Endodermal cell (in vitro differentiated cells): Measurements from ENCODE around the gene GPHA2. TPM values are rescaled to one million over a fixed set of nuclear protein-coding genes. Genes with fewer than 3 reads are reported as not detected.

Experiments used
- DNase-seq: peaks from one replicate; pipeline ENCODE4 v3.0.0-alpha.2; 2017
- H3K27ac ChIP-seq: 2 replicates; pipeline ENCODE4 v1.5.1; 2013; ENCODE audit warnings: mild to moderate bottlenecking, low read depth, low read length, moderate library complexity
- H3K27me3 ChIP-seq: 2 replicates; pipeline ENCODE4 v1.6.1; 2013; ENCODE audit warnings: mild to moderate bottlenecking, low read length, moderate library complexity; ENCODE audit not compliant: insufficient read depth, control insufficient read depth, poor library complexity, severe bottlenecking
- H3K36me3 ChIP-seq: 2 replicates; pipeline ENCODE4 v1.7.0; 2013; ENCODE audit warnings: mild to moderate bottlenecking, low read length, moderate library complexity; ENCODE audit not compliant: control insufficient read depth, insufficient read depth
- H3K4me1 ChIP-seq: one replicate; pipeline ENCODE4 v1.7.0; 2013; ENCODE audit warnings: low read length; ENCODE audit not compliant: control insufficient read depth, insufficient read depth
- H3K4me3 ChIP-seq: 2 replicates; pipeline ENCODE4 v1.5.1; 2013; ENCODE audit warnings: mild to moderate bottlenecking, low read length, moderate library complexity
- H3K9ac ChIP-seq: 2 replicates; pipeline ENCODE4 v1.6.1; 2013; ENCODE audit warnings: mild to moderate bottlenecking, low read length, moderate library complexity; ENCODE audit not compliant: poor library complexity, severe bottlenecking; ENCODE audit errors: extremely low read depth
- H3K9me3 ChIP-seq: 2 replicates; pipeline ENCODE4 v1.6.1; 2013; ENCODE audit warnings: mild to moderate bottlenecking, low read length, moderate library complexity; ENCODE audit not compliant: control insufficient read depth
- H3K27ac Mint-ChIP-seq: 2 replicates; pipeline ENCODE4 v1.8.0; 2020; ENCODE audit warnings: mixed read lengths
- H3K27me3 Mint-ChIP-seq: 2 replicates; pipeline ENCODE4 v1.8.0; 2021; ENCODE audit warnings: mild to moderate bottlenecking, mixed read lengths; ENCODE audit not compliant: insufficient read depth
- H3K36me3 Mint-ChIP-seq: 2 replicates; pipeline ENCODE4 v1.8.0; 2020; ENCODE audit warnings: low read depth, mixed read lengths
- H3K4me1 Mint-ChIP-seq: 2 replicates; pipeline ENCODE4 v1.8.0; 2020; ENCODE audit warnings: mixed read lengths
- H3K4me3 Mint-ChIP-seq: 2 replicates; pipeline ENCODE4 v1.8.0; 2020; ENCODE audit warnings: mild to moderate bottlenecking, moderate library complexity, mixed read lengths
- H3K9me3 Mint-ChIP-seq: 2 replicates; pipeline ENCODE4 v1.8.0; 2020; ENCODE audit warnings: mild to moderate bottlenecking, mixed read lengths
- WGBS, 2 experiments: methylation state at CpG; one replicate each; pipeline versions ENCODE4 v1.1.5 to v1.1.7; 2013; ENCODE audit warnings: missing lambda C conversion rate in 2 of 2, mixed read lengths in 1 of 2; ENCODE audit not compliant: insufficient coverage in 1 of 2, insufficient read length in 1 of 2; 5-methylcytosine and 5-hydroxymethylcytosine counted together
- total RNA-seq, 2 donors: library from RNA; stranded (reverse); fragmentation: NEBNext Ultra II Directional in 1 of 2; extraction: Animal tissue kit (Norgen Biotek cat#: 25700) in 1 of 2; gene quantifications; 2 replicates in 1 of 2; 3 replicates in 1 of 2; pipeline ENCODE4 v1.2.1, GENCODE V29; 2021
- TF ChIP-seq, protein P1 (sequence below): fragments of 200-600 bp; sonication (generic); conservative IDR thresholded peaks from 2 replicates; pipeline ENCODE4 v1.5.0; 2021; ENCODE audit warnings: antibody characterized with exemption, mild to moderate bottlenecking

Gene GPHA2
- total RNA-seq, 2 donors from 2014 or later: 0.77 TPM; not detected in 1

DNA sequence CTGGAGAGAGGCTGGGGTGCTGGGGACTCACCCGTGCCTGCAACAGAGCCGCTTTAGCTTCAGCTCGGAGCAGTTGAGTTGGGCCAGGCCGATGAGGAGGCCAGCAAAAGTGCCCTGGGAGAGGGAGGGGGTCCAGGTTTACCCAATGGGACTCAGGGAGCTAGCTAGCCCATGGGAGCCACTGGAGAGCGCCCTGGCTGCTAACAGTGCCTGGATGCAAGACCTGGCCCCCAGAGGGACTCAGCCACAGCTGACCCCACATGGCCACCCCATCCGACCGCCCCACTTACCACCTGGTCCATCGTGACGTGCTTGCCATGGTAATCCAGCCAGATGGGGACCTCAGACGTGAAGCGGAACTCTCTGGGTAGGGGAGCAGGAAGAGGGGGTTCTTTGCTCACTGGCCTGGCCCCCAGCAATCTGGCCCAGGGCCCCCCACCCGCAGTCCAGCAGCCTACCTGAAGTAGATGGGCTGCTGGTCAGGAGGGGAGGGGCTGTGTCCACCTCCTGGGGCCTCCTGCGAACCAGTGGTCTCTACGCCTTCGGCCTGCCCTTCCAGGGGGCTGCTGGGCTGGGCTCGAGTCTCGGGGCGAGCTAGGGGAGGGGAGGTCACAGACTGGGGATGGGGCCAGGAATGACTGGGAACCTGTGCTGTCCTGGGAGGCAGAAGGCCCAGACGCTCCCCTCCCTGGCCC is 38.2 kb downstream of the GPHA2 start:
- peaks cover 23% of the 10 kb centered on the region for H3K36me3 Mint-ChIP-seq
- H3K9me3 ChIP-seq: no peaks in the 10 kb centered on the region

DNA sequence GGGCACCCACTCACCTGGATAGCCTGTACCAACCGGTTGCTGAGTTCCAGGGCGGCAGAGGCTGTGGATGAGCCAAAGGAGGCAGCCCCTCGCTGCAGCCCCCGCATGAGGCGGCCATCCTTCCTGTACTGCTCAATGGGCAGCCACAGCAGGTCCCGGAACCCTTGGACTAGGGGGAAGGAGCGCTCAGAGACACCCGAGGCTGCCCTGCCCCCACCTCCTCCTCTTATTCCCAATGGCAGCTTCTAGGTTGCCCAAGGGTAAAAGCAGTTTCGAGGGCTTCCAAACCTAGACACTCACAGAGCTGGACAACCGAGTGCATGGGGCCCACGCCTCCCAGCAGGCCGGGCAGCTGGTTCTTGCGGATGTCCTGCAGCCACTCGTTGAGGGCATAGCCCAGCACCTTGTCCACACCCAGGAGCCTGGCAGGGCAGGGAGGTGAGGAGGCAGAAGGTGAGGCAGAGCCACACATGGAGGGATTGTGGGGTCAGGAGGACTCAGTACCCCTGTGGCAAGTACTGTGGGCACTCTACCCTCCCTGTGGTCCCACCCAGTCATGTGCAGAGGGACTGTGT is 39.2 kb downstream of the GPHA2 start:
- H3K9me3 Mint-ChIP-seq: no peaks in the 10 kb centered on the region
- H3K4me3 ChIP-seq: no peak overlapping the region
- H3K36me3 Mint-ChIP-seq: peaks cover 19% of the 10 kb centered on the region
- H3K27me3 ChIP-seq: no peaks in the 10 kb centered on the region
- no peak for DNase-seq
- no peak overlapping the region for H3K9ac ChIP-seq
- no peak overlapping the region for H3K27ac Mint-ChIP-seq
- no peaks in the 10 kb centered on the region for H3K9me3 ChIP-seq
- WGBS, 2 experiments: 90 to 96% methylated on average over 4 to 14 of the region's 14 CpGs
- H3K36me3 ChIP-seq: no peaks in the 10 kb centered on the region
- TF ChIP-seq, protein P1, sequence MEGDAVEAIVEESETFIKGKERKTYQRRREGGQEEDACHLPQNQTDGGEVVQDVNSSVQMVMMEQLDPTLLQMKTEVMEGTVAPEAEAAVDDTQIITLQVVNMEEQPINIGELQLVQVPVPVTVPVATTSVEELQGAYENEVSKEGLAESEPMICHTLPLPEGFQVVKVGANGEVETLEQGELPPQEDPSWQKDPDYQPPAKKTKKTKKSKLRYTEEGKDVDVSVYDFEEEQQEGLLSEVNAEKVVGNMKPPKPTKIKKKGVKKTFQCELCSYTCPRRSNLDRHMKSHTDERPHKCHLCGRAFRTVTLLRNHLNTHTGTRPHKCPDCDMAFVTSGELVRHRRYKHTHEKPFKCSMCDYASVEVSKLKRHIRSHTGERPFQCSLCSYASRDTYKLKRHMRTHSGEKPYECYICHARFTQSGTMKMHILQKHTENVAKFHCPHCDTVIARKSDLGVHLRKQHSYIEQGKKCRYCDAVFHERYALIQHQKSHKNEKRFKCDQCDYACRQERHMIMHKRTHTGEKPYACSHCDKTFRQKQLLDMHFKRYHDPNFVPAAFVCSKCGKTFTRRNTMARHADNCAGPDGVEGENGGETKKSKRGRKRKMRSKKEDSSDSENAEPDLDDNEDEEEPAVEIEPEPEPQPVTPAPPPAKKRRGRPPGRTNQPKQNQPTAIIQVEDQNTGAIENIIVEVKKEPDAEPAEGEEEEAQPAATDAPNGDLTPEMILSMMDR: no peak
- peaks cover 2% of the 10 kb centered on the region for H3K4me1 Mint-ChIP-seq
- no peak overlapping the region for H3K27ac ChIP-seq
- peaks cover 11% of the 10 kb centered on the region for H3K4me1 ChIP-seq
- H3K27me3 Mint-ChIP-seq: no peaks in the 10 kb centered on the region
- H3K4me3 Mint-ChIP-seq: no peak overlapping the region

More for the DNA sequence above, 38.2 kb downstream of the GPHA2 start:
- Mint-ChIP-seq H3K4me3 (no peak overlapping the region), H3K27ac (no peak overlapping the region), H3K4me1 (no peaks in the 10 kb centered on the region), H3K27me3 (no peaks in the 10 kb centered on the region), H3K9me3 (no peaks in the 10 kb centered on the region)
- Histone ChIP-seq H3K4me1 (peaks cover 11% of the 10 kb centered on the region), H3K36me3 (no peaks in the 10 kb centered on the region), H3K4me3 (no peak overlapping the region), H3K9ac (no peak overlapping the region), H3K27me3 (no peaks in the 10 kb centered on the region), H3K27ac (no peak overlapping the region)
- no peak for DNase-seq
- TF ChIP-seq, protein P1: no peak
- 95 to 96% methylated on average over 4 to 19 of the region's 19 CpGs for WGBS, 2 experiments

DNA sequence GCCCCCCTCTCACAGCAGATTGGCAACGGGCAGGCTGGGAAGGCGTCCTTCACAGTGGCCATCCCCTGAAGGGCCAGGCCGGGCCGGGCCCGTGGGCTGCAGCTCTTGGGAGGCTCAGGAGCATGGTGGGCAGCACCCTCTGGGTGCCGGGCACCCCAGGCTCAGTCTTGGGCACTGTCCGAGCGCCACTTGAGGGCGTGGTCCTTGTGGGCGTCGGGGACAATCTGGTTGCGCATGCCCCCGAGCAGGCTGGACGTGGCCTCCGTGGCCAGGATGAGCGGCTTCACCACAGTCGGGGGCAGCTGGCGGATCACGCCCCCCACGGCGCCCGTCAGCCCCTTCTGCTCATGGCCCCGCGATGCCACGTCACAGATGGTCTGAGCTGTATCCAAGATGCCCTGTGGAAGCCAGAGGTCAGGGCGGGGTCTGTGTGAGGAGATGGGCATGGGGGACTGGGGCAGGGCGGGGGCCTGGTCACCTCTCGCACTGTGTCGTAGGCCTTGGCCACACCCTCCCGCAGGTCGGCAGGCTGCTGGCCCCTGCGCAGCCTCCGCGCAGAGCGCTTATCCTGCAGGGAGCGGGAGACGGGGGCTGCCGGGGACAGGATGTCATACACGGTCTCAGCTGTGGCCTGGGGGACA is 40.8 kb downstream of the GPHA2 start:
- Mint-ChIP-seq H3K27ac (no peak overlapping the region), H3K4me3 (no peak overlapping the region), H3K9me3 (no peaks in the 10 kb centered on the region), H3K27me3 (no peaks in the 10 kb centered on the region), H3K4me1 (peaks cover 9% of the 10 kb centered on the region), H3K36me3 (peaks cover 12% of the 10 kb centered on the region)
- 94 to 98% methylated on average over 14 to 39 of the region's 39 CpGs for WGBS, 2 experiments
- H3K4me3 ChIP-seq: no peak overlapping the region
- H3K4me1 ChIP-seq: peaks cover 11% of the 10 kb centered on the region
- no peaks in the 10 kb centered on the region for H3K27me3 ChIP-seq
- H3K36me3 ChIP-seq: no peaks in the 10 kb centered on the region
- TF ChIP-seq, protein P1: no peak
- no peak overlapping the region for H3K9ac ChIP-seq
- no peak overlapping the region for H3K27ac ChIP-seq
- no peaks in the 10 kb centered on the region for H3K9me3 ChIP-seq
- DNase-seq: no peak
